Esophagus muscularis mucosa (tissue), 3 donors: ENCODE data around the gene OR2AG1.

Experiments used
- POLR2A ChIP-seq: fragments of 450-650 bp; IDR thresholded peaks from one replicate; pipeline ENCODE4 v1.6.1; 2017; ENCODE audit warnings: antibody characterized with exemption, moderate library complexity, mild to moderate bottlenecking, low read depth
- POLR2AphosphoS5 ChIP-seq, 2 donors: sonication (generic); formaldehyde crosslinking; IDR thresholded peaks; one replicate each; pipeline ENCODE4 v1.6.1; 2017; ENCODE audit warnings: antibody characterized with exemption in 2 of 2
- TF ChIP-seq, protein P1 (sequence below), 3 experiments: fragments of 200-600 bp in 2 of 3; fragments of 450-650 bp in 1 of 3; sonication (generic) in 2 of 3; IDR thresholded peaks; one replicate each; pipeline ENCODE4 v1.5.1; 2017 to 2019; ENCODE audit warnings: antibody characterized with exemption in 3 of 3, mild to moderate bottlenecking in 2 of 3, moderate library complexity in 1 of 3

DNA sequence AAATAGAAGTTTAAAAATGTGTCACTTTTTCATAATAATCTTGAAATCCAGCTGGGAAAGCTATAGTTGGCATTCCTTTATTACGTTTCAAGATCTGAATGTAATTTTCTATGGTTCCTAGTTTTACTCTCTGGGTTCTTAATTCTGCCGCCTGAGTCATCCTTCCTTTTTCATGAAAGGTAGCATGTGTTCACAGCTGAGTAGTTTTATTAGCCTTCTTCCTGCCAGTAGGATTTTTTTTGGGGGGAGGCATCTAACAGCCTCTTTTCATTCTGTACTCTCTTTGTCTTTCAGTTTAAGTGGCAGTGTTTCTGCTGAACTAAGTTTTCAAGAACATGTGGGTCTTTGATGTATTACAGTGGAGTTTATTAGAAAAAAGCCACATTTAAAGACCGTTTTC lies 47.5 kb upstream of the OR2AG1 start:
- TF ChIP-seq POLR2A (no peak), POLR2AphosphoS5 (IDR thresholded peaks at IDR 0.05) (no peak)
- TF ChIP-seq, protein P1, sequence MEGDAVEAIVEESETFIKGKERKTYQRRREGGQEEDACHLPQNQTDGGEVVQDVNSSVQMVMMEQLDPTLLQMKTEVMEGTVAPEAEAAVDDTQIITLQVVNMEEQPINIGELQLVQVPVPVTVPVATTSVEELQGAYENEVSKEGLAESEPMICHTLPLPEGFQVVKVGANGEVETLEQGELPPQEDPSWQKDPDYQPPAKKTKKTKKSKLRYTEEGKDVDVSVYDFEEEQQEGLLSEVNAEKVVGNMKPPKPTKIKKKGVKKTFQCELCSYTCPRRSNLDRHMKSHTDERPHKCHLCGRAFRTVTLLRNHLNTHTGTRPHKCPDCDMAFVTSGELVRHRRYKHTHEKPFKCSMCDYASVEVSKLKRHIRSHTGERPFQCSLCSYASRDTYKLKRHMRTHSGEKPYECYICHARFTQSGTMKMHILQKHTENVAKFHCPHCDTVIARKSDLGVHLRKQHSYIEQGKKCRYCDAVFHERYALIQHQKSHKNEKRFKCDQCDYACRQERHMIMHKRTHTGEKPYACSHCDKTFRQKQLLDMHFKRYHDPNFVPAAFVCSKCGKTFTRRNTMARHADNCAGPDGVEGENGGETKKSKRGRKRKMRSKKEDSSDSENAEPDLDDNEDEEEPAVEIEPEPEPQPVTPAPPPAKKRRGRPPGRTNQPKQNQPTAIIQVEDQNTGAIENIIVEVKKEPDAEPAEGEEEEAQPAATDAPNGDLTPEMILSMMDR (IDR thresholded peaks at IDR 0.05), result no peak
